GM21381 (cell line): ENCODE results near the gene OR1D5.
"Not testable (repeated sequence)": the region's sequence is repeated elsewhere in the genome, so short reads cannot be mapped to it uniquely, and the experiment has no call there.

ENCODE experiments used
- ATAC-seq: cut with Tn5 transposase; IDR thresholded peaks from one replicate; pipeline ENCODE4 v1.9.1; 2021; ENCODE audit warnings: mild to moderate bottlenecking, moderate library complexity; ENCODE audit not compliant: unreplicated experiment

Gene OR1D5

DNA sequence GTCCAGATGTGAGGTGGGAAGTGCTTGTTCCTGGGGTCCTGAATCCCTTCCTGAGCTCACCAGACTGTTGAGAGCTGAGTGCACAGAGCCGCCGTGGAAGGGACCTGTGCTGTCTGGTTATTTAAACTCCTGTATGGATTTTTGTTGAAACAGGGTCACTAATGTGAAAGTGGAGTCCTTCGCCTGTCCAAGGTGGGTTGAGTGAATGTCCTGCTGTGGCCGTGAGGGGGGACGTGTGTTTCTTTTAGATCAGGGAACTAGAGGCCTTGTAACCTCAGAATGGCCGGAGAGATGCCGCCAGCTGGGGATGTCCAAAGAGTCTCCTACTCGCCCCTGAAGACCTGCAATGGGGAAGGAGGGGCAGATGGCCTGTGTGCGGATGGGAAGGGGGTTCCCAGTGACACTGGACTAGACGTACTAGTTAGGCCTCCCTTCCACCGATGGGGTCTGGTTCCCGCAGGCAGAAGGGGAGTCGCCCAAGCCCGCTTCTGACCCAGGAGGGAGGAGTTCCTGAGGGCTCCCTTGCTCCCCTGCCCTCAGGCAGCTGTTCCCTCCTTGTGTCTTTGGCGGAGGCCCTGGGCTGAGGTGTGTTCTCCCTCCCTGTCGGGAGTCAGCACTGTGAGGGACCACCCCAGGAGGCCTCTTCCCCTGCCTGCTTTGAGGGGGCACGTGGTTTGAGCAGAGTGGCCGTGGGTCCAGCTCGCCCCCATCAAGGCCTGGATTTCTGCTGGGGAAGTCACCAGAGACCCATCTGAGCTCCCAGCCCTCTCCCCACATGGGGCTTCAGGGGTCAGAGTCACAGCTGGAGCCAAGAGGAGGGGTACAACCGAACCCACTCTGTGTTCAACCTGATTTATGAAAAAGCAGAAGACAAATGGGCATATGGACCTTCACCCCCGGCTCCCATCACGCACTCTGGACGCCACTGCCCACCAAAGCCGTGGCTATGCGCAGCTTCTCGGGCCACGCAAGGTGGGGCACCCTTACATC lies 30.9 kb downstream of the OR1D5 start:
- no peak for ATAC-seq

DNA sequence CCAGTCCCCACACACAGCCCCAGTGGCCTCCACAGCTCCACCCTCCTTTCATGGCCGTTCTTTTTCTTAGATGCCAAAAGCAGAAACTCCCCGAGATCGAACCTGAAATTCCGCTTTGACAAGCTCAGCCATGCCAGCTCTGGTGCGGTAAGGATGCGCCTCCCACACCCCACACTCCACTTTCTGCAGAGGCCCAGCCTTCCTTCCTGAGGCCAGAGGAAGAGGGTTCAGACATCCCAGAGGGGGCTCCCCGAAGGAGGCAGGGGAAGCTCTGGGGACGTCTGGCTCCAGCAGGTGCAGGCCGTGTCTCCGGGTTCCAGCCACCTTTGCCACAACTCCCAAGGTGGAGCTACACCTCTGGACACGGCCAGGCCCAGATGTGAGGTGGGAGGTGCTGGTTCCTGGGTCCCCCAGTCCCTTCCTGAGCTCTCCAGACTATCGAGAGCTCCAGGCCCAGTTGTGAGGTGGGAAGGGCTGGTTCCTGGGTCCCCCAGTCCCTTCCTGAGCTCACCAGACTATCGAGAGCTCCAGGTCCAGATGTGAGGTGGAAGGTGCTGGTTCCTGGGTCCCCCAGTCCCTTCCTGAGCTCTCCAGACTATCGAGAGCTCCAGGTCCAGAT lies 32.4 kb downstream of the OR1D5 start:
- not testable (repeated sequence) for ATAC-seq

DNA sequence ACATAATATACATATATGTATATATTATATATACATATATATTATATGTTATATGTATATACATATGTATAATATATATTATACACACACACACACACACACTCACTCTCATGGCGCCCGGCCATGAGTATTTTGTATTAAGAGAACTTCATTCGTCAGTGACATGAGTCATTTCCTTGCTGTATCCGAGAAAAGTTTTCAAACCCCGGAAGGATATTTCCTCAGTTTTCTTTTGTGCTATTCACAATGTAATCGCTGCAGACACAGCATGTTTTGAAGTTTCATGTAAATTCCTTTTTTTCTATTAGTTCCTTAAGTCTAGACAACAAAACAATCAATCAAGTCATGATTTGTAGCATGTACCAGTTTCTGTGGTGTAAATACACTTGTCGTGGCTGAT lies 33.3 kb downstream of the OR1D5 start:
- ATAC-seq: no peak

DNA sequence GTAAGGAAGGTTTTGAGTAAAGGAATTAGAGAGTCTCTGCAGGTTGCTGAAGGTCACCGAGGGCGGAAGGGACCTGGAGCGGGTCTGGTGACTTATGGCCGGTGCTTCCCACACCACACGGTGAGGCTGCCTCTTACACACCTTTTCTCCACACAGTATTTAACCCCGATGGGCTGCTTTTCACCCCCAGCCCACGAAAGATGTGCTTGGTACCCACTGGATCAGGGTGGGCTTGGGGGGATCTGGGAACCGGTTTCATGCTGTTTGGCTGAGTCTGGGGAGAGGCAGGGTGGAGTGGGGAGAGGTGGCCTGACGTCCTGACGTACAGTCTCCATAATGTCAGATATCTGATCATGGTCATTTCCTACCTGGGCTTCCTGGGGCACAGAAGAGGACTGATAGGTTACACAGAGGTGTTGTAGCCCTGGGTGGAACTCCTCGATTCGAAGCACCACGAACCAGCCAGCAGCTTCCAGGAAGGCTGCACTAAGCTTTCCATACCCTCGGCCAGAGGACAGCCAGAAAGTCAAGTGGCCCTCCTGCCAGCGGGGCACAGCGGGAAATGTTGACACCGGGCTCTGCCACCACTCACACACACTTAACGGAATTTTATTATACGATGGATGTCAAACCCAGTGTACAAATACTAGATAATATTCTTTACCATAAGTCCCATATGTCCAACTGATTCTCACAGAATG lies 34.0 kb downstream of the OR1D5 start:
- ATAC-seq: no peak

DNA sequence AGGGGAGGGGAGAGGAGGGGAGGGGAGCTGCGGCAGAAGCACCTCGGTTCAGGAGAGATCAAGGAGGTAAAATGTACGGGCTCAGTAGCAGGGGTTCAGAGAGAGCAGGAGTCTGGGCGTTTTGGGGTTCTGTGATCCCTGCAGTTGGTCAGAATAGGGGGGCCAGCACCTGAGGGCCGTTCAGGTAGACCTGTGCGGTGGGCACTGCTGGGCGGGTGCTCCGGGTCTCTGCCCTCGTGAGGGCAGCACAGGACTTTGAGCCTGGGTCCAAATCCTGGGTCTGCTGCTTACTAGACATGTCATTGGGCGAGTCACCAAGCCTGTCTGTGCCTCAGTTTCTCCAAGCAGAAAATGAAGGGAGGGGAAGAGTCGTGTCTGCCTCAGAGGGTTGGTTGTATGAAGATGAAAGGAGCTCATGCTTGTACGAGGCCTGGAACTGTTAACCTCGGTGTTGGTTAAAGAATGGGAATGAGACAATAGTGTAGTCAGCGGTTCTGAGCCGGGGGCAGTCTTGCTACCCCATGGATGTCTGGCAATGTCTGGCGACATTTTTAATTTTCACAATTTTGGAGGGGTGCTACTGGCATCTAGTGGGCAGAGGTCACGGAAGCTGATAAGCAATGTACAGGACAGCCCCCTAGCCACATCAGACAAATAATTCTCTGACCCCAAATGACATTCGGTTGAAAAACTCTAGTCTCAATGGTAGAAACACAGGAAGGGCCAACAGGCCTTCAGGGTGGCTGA lies 35.4 kb downstream of the OR1D5 start:
- ATAC-seq: no peak

DNA sequence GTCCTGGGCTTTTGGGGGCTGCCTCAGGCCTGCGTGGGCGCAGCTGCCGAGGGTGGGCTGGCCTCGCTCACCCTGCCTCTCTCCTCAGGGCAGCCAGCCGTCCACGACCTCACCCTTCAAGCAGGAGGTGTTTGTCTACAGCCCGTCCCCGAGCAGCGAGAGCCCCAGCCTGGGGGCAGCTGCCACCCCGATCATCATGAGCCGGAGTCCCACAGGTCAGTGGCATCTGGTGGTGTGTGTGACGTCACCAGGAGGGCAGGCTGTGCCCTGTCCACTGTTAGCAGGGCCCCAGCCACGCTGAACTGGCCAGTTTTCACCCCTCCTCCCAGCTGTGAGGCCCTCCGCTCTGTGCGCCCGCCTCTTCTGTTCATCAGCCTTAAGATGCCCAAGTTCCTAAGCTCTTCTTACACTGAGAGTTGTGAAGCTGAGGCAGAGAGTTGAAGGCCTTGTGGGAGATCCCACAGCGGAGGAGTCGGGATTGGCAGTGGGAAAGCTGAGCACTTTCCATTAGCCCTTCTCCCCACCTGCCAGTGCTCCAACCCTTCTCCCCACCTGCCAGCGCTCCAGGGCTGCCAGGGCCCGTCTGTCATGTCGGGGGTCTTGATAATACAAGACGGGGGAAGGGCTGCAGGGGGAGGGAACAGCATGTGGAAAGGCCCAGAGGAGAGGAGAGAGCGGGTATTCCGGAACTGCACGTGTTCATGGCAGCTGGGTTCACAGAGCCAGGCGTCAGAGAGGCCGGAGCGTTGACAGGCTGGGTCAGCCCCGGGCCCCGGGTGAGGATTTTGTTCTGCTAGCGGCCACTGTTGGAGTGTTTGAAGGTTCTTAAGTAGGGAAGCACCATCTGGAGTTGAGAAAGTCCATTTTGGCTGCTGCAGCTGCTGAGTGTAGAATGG lies 36.3 kb downstream of the OR1D5 start:
- no peak for ATAC-seq

DNA sequence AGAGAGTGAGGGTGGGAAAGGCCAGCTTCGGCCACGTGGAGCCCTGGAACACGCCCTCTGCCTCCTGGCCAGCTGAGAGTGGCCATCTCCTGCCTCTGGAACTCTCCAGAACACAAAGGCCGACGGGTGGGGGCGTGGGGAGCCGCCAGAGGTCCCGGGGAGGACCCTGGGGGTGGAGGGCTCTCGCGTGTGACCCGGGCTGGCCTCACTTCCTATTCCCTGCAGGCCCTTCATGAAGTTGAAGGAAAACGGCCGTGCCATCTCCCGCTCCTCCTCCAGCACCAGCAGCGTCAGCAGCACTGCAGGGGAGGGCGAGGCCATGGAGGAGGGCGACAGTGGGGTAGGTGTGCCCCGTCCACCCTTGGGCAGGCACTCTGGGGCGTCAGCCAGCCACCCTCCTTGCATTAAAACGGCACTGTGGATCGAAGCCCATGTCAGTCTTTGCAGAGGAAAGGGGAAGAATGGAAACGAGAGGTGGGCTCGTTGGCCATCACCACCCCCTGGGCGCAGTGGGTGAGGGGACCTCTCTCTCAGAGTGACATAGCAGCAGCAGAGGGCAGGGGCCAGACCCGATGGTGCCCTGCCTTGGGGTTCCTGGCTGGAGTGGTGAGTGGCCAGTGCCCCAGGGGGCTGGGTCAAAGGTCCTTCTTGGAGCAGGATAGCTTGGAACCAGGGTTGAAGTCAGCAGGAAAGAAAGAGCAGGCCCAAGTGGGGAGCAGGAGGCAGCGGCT lies 37.1 kb downstream of the OR1D5 start:
- no peak for ATAC-seq

DNA sequence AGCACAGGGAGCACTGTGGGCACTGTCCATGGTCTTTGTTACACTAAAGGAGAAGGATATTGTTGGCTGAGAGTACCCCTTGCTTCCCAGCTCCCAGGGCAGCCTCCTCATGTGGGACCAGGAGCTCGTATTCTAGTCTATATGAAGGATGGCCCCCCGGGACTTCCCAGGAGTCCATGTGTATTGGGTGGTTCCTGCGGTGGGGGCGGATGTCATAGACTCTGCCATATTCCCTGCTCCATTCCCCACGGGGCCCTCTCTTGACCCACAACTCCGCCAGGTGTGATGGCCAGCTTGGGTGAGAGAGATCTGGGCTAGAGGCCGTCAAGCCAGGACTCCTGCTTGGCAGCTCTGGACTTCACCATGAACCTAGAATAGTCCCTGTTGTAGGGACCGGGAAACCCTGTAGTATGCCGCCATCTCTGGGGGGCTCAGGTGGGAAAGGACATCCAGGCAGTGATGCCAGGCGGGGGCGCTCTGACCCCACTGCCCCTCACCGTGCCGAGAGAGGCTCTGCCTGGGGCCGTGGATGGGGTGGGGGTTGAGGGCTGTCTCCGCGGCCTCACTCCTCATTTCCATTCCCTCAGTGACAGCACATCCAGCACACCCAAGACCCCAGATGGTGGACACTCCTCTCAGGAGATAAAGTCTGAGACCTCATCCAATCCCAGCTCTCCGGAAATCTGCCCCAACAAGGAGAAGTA lies 37.8 kb downstream of the OR1D5 start:
- no peak for ATAC-seq

DNA sequence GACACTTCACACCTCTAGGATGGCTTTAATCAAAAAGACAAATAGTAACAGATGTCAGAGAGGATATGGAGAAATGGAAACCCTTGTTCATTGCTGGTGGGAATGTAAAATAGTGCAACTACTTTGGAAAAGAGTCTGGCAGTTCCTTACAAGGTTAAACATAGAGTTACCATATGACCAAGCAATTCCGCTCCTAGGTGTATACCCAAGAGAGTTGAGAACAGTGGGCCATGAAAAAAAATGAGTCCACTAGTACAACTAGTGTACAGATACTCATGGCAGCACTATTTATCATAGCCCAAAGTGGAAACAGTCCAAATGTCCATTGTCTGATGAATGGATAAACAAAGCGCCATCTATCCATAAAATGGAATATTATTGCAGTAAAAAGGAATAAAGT lies 39.1 kb downstream of the OR1D5 start:
- no peak for ATAC-seq

DNA sequence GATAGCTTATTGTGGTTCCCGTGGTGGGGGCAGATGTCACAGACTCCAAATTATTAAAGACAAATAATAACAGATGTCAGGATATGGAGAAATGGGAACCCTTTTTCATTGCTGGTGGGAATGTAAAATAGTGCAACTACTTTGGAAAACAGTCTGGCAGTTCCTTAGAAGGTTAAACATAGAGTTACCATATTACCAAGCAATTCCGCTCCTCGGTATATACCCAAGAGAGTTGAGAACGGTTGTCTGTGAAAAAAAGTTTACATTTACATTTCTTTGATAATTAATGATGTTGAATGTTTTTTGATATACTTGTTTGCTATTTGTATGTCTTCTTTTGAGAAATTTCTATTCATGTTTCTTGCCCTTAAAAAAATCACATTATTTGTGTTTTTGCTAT lies 41.2 kb downstream of the OR1D5 start:
- no peak for ATAC-seq

DNA sequence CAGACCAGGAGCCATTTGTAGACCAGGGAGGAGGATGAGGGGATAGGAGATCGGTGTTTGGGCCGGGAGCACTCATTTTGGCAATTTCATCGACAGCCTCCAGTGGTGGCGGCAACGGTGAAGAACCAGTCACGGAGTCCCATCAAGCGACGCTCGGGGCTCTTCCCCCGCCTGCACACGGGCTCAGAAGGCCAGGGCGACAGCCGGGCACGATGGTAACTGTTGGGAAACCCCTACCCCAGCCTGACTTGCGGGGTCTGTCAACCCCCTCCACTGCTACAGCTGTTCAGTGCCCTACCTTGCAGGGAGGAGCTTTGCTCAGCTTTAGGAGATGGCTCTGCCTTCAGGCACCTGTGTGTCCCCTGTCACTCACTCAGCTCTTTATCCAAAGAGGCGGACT lies 43.0 kb downstream of the OR1D5 start:
- no peak for ATAC-seq

DNA sequence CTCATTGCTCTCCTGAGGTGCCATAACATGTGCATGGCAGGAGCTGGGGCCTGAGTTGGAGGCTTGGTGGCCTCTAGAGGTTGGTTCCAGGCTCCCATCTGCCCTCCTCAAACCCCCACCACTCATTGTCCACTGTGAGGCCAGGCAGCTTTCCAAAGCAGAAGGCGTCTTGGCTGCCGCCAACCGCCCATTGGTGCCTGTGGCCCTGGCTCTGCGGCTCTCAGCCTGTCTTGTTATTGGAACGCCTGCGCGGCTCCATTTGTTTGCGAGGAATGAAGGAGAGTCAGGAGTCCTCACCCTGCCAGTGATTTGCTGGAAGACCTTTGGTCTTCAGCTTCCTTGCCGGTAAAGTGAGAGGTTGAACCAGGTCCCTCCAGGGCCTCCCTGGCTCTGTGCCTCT lies 43.6 kb downstream of the OR1D5 start:
- no peak for ATAC-seq

DNA sequence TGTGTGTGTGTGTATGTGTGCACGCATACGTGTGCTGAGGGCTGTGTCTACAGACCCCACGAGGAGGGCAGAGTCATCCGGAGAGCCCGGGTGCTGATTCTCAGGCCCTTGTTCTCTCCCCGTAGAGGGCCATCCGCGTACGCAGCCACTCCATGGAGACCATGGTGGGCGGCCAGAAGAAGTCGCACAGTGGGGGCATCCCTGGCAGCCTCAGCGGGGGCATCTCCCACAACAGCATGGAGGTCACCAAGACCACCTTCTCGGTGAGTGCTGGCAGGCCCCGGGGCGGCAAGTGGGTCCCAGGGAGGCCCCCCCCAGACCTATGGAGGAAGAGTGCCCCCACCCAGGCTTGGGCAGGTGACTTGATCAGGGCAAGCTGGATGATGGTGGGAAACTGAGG lies 45.5 kb downstream of the OR1D5 start:
- ATAC-seq: no peak

DNA sequence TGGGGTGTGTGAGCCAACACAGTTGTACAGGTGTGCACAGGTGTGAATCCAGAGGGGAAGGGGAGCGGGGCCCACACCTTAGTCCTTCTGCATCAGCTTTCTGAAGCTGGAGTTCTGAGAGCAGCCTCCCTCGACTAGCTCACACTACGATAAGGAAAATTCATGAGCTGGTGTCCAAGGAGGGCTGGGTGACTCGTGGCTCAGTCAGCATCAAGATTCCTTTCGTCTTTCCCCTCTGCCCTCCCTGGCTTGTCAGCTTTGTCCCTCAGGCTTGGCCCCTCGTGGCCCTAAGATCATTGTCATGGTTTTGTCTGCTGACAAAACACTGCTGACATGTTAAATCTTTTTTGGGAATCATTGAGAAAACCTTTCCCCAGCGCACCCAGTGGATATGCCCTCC lies 47.5 kb downstream of the OR1D5 start:
- ATAC-seq: no peak

DNA sequence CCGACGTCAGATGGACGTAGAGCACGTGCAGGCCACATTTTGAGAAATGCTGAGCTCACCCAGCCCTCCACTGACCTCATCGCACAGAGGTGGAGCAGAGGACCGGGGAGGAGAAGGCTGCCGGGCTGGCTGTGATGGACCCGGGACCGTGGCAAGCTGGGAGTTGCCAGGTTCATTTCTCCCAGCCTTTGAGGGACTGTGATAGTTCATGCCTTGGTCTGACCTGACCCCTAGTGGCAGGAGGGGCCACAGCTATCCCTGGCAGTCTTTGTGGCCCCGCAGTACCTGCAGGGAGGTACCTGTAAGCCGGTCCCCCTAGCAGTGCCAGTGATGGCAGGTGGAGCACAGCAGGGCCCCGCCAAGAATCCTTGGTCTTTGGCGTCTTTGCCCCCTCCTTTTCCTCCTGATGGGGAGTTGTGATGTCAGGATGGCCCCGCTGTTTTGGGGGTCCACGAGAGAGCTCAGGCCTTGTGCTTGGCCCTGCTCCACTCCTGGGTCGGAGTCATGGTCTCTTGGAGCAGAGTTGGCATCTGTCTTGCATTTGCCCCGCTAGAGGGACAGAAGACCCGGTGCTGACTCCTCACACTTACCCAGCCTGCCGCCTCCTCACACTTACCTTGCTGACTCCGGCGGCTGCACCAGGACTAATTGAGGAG lies 50.4 kb downstream of the OR1D5 start:
- ATAC-seq: no peak
